Measurements from ENCODE around the gene PUM2. TPM values are rescaled to one million over a fixed set of nuclear protein-coding genes. Genes with fewer than 3 reads are reported as not detected.

PUM2 gene
- total RNA-seq, 4 donors from 2014 or later, result 62.0 to 78.2 (median 73.5) TPM

GRCh38 chr2:20348542-20348941 is 2.1 kb downstream of the PUM2 start:
- H3K36me3 ChIP-seq, result peaks cover 0 to 4% (median 0%) of the 10 kb centered on the region in 3 donors
- 79 to 84% methylated on average over 17 of the region's 17 CpGs for WGBS, 2 donors
- no peaks in the 10 kb centered on the region for H3K9me3 ChIP-seq
- H3K4me1 ChIP-seq, result peaks cover 0 to 71% (median 28%) of the 10 kb centered on the region in 4 donors
- TF ChIP-seq EP300 (IDR thresholded peaks at IDR 0.05) (no peak), POLR2A (IDR thresholded peaks at IDR 0.05) (no peak), CTCF (IDR thresholded peaks at IDR 0.05) (no peak)
- no peaks in the 10 kb centered on the region for H3K27me3 ChIP-seq
- H3K4me3 ChIP-seq, result peak overlapping the region in 1 of 4 donors; percentile 85
- DNase-seq (ENCODE audit: low spot score in 2 of 2), result no peak
- peak overlapping the region in 1 of 4 donors; percentile 99 for H3K27ac ChIP-seq

- no peak for TF ChIP-seq EP300 (IDR thresholded peaks at IDR 0.05)
- TF ChIP-seq CTCF (IDR thresholded peaks at IDR 0.05), result no peak
- no peak for TF ChIP-seq POLR2A (IDR thresholded peaks at IDR 0.05)
- no peak overlapping the region for H3K27ac ChIP-seq
- no peaks in the 10 kb centered on the region for H3K27me3 ChIP-seq
- peaks cover 0 to 4% (median 0%) of the 10 kb centered on the region in 3 donors for H3K36me3 ChIP-seq
- no peak for DNase-seq (ENCODE audit: low spot score in 2 of 2)
- WGBS, 2 donors, result 61 to 65% methylated on average over 5 of the region's 5 CpGs
- H3K9me3 ChIP-seq, result no peaks in the 10 kb centered on the region
- no peak overlapping the region for H3K4me3 ChIP-seq
- H3K4me1 ChIP-seq, result peaks cover 0 to 76% (median 28%) of the 10 kb centered on the region in 4 donors
Observed at GRCh38 chr2:20346565-20347381, 3.9 kb downstream of the PUM2 start.

GRCh38 chr2:20343128-20343527 is 7.5 kb downstream of the PUM2 start:
- TF ChIP-seq POLR2A (IDR thresholded peaks at IDR 0.05) (no peak), CTCF (IDR thresholded peaks at IDR 0.05) (no peak), EP300 (IDR thresholded peaks at IDR 0.05) (no peak)
- WGBS, 2 donors, result 87 to 90% methylated on average over 2 of the region's 2 CpGs
- no peaks in the 10 kb centered on the region for H3K9me3 ChIP-seq
- no peak for DNase-seq (ENCODE audit: low spot score in 2 of 2)
- peaks cover 0 to 93% (median 20%) of the 10 kb centered on the region in 4 donors for H3K4me1 ChIP-seq
- peaks cover 0 to 4% (median 0%) of the 10 kb centered on the region in 3 donors for H3K36me3 ChIP-seq
- H3K4me3 ChIP-seq, result no peak overlapping the region
- no peak overlapping the region for H3K27ac ChIP-seq
- no peaks in the 10 kb centered on the region for H3K27me3 ChIP-seq

GRCh38 chr2:20339012-20339411 is 11.6 kb downstream of the PUM2 start:
- TF ChIP-seq CTCF (IDR thresholded peaks at IDR 0.05) (no peak), POLR2A (IDR thresholded peaks at IDR 0.05) (no peak), EP300 (IDR thresholded peaks at IDR 0.05) (no peak)
- Histone ChIP-seq H3K27ac (no peak overlapping the region), H3K4me1 (peaks cover 0 to 97% (median 36%) of the 10 kb centered on the region in 4 donors), H3K4me3 (no peak overlapping the region), H3K36me3 (no peaks in the 10 kb centered on the region), H3K27me3 (no peaks in the 10 kb centered on the region), H3K9me3 (no peaks in the 10 kb centered on the region)
- DNase-seq (ENCODE audit: low spot score in 2 of 2), result no peak
- WGBS, 2 donors, result 43 to 54% methylated on average over 1 of the region's 1 CpG

- WGBS, 2 donors, result 74 to 77% methylated on average over 5 of the region's 5 CpGs
- no peak for TF ChIP-seq POLR2A (IDR thresholded peaks at IDR 0.05)
- no peak for TF ChIP-seq EP300 (IDR thresholded peaks at IDR 0.05)
- DNase-seq (ENCODE audit: low spot score in 2 of 2), result no peak
- Histone ChIP-seq H3K4me1 (peaks cover 0 to 67% (median 33%) of the 10 kb centered on the region in 4 donors), H3K36me3 (peaks cover 0 to 8% (median 0%) of the 10 kb centered on the region in 3 donors), H3K27me3 (no peaks in the 10 kb centered on the region), H3K27ac (no peak overlapping the region), H3K4me3 (no peak overlapping the region), H3K9me3 (peaks cover 0 to 9% (median 0%) of the 10 kb centered on the region in 4 donors)
Observed at GRCh38 chr2:20334605-20335203, 15.9 kb downstream of the PUM2 start.

Measured in tibial nerve (tissue), 4 donors.